Stimulated activated naive B cell treated with anti-CD40 and anti-IgM and Interleukin-4, amounts not matched to agents 10 μg/mL and 1 μg/mL and 100 μg/mL, for 72 hours (primary cell): Measurements from ENCODE around the gene CYP4A22.
"Not testable (repeated sequence)": the region's sequence is repeated elsewhere in the genome, so short reads cannot be mapped to it uniquely, and the experiment has no call there.

Source experiments
- ATAC-seq, 2 donors: fragments of 150-1000 bp; cut with Tn5 transposase; replicated peaks; 2 replicates each; pipeline ENCODE4 v1.10.0; 2021; ENCODE audit warnings: moderate library complexity in 1 of 2
- DNase-seq: peaks from one replicate; pipeline ENCODE4 v3.0.0; 2021
- H3K27ac Mint-ChIP-seq: one replicate; pipeline ENCODE4 v1.8.0; 2022; ENCODE audit warnings: mild to moderate bottlenecking, mixed read lengths
- H3K27me3 Mint-ChIP-seq, 2 donors: one replicate each; pipeline ENCODE4 v1.8.0; 2022; ENCODE audit warnings: mixed read lengths in 2 of 2
- H3K36me3 Mint-ChIP-seq, 2 donors: one replicate each; pipeline ENCODE4 v1.8.0; 2022; ENCODE audit warnings: mixed read lengths in 2 of 2, mild to moderate bottlenecking in 1 of 2
- H3K4me1 Mint-ChIP-seq, 2 donors: one replicate each; pipeline ENCODE4 v1.8.0; 2022; ENCODE audit warnings: mixed read lengths in 2 of 2, mild to moderate bottlenecking in 1 of 2
- H3K4me3 Mint-ChIP-seq, 2 donors: one replicate each; pipeline ENCODE4 v1.8.0; 2022; ENCODE audit warnings: mild to moderate bottlenecking in 2 of 2, mixed read lengths in 2 of 2, moderate library complexity in 1 of 2
- H3K9me3 Mint-ChIP-seq, 2 donors: one replicate each; pipeline ENCODE4 v1.8.0; 2022; ENCODE audit warnings: mixed read lengths in 2 of 2, mild to moderate bottlenecking in 1 of 2

The CYP4A22 gene

DNA sequence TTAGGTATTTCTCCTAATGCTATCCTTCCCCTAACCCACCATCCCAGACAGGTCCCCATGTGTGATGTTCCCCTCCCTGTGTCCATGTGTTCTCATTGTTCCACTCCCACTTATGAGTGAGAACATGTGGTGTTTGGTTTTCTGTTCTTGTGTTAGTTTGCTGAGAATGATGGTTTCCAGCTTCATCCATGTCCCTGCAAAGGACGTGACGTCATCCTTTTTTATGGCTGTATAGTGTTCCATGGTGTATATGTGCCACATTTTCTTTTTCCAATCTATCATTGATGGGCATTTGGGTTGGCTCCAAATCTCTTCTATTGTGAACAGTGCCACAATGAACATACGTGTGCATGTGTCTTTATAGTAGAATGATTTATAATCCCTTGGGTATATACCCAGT is 4.6 kb upstream of the CYP4A22 start:
- DNase-seq, ATAC-seq, H3K4me3 Mint-ChIP-seq, H3K36me3 Mint-ChIP-seq, H3K4me1 Mint-ChIP-seq, H3K9me3 Mint-ChIP-seq, H3K27ac Mint-ChIP-seq: not testable (repeated sequence)
- H3K27me3 Mint-ChIP-seq = peaks cover 10% of the 10 kb centered on the region in 2 donors

DNA sequence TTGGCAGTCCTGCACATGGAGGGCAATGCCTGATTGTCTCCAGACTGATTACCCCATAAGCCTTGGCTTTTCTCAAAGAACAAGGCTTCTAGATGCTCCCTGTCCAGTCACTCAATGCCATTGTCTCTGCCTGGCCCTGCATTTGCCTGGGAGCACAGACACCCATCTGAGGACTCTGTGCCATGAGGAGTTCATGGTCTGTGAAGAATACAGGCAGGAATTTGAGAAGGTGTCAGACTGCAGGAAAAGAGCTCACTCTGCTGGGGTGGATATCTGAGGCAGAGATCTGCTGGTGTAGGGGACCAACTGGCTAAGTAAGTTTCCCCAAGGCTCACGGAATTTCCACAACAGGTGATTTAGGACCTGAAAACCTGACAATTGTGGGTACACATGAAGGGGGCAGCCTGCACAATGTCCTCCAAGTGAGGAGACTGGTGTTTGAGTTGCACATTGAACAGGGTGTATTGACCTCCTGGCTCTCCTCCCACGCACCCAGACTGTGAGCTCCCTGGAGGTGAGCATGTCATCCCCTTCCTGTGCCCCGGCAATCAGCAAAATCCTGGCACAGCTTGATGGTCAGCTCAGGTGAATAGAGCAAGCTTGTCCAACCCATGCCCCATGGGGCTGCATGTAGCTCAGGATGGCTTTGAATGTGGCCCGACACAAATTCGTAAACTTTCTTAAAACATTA is 829 bp downstream of the CYP4A22 start:
- Mint-ChIP-seq H3K4me3 (no peak overlapping the region), H3K4me1 (no peaks in the 10 kb centered on the region), H3K27ac (no peak overlapping the region), H3K36me3 (no peaks in the 10 kb centered on the region), H3K27me3 (peaks cover 12% of the 10 kb centered on the region in 2 donors), H3K9me3 (peaks cover 0 to 1% of the 10 kb centered on the region in 2 donors)
- ATAC-seq = no peak
- DNase-seq = no peak

DNA sequence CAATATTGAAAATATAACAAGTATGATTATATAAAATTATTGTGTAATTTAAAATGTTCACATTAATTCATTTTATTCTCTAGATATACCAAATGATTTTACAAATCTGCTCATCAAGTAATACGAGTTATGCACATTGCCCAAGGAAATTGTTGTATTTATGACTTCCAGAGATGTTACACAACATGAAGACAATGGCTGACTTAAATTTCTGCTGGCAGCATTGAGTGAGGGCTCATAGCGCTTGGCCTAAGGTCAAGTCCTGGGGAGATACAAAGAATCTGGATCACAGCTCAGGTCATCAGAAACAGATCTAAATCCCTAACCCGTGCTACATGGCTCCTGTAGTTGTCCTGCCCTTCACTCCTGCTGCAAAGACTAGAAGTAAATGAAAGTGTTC is 3.1 kb downstream of the CYP4A22 start:
- peaks cover 10 to 12% of the 10 kb centered on the region in 2 donors for H3K27me3 Mint-ChIP-seq

DNA sequence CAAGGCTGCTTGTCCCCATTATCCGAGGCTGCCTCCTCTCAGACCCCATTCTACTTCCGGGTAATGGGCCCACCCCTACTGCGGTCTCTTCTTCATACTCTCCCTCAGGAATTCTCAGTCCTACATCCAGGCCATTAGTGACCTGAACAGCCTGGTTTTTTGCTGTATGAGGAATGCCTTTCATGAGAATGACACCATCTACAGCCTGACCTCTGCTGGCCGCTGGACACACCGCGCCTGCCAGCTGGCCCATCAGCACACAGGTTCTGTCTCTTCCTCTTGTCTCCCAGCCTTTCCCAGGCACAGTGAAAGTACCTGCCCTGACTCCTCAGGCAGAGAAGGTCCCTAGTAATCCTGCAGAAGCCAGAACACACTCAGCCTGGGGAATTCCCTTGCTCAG is 6.4 kb downstream of the CYP4A22 start:
- DNase-seq, H3K9me3 Mint-ChIP-seq, H3K4me3 Mint-ChIP-seq, H3K36me3 Mint-ChIP-seq, H3K27ac Mint-ChIP-seq, H3K4me1 Mint-ChIP-seq, ATAC-seq: not testable (repeated sequence)
- H3K27me3 Mint-ChIP-seq = peaks cover 24 to 25% of the 10 kb centered on the region in 2 donors

More for the DNA sequence above, 3.1 kb downstream of the CYP4A22 start:
- H3K27ac Mint-ChIP-seq, H3K4me3 Mint-ChIP-seq, DNase-seq, H3K36me3 Mint-ChIP-seq, H3K4me1 Mint-ChIP-seq, H3K9me3 Mint-ChIP-seq, ATAC-seq: not testable (repeated sequence)

DNA sequence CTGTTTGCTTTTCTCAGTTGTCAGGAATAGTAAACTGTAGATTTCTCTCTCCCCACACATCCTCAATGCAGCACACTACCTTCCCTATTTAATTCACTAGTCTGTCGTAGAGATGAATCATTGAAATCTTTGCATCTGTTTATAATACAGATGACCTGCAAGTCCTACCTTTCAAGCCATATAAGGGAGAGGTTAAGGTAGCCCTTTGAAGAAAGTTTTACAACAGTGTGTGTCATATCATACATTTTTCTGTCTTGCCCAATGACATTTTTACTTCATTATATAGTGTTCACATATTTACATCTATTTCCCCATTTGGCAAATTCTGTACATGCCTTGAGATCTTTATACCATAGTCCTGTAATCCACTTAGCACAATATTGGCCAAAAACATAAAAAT is 9.3 kb downstream of the CYP4A22 start:
- not testable (repeated sequence) for H3K4me1 Mint-ChIP-seq, ATAC-seq, H3K9me3 Mint-ChIP-seq, H3K36me3 Mint-ChIP-seq, H3K4me3 Mint-ChIP-seq, H3K27ac Mint-ChIP-seq, DNase-seq
- H3K27me3 Mint-ChIP-seq = peaks cover 30 to 44% of the 10 kb centered on the region in 2 donors

DNA sequence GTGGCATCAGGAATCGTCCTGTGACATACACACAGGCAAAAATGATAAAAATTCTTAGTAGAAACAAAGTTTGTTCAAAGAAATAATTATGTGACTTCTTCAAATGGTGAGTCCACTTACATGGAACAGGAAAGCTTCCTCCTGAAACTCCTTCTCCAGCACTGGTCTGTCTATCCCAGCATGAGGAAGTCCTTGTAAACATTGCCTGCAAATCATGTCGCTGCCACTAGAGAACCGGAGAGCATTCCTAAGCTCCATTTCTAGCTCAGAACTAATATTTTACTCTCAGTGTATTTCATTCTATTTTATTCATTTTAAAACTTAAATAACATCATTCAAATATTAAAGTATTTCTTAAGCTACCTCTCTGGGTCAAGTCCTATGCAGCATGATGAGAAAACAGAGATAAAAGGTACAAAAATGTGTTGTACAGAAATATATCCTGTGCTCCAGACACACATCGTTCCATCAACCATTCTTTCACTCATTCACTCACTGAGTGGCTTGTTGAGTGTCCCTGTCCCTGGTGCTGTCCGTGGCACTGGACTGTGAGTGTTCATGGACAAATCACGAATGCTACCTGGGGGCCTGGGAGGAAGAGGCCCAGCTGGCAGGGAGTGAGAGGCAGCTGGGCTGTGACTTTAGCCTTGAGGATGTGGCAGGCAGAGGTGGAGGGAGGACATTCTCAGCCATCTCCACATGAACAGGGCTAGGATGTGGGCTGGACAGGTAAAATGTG is 10.0 kb downstream of the CYP4A22 start:
- Mint-ChIP-seq H3K27ac (no peak overlapping the region), H3K9me3 (no peaks in the 10 kb centered on the region), H3K4me1 (no peaks in the 10 kb centered on the region), H3K4me3 (no peak overlapping the region), H3K27me3 (peaks cover 28 to 37% of the 10 kb centered on the region in 2 donors), H3K36me3 (no peaks in the 10 kb centered on the region)
- ATAC-seq (no peak), DNase-seq (no peak)

DNA sequence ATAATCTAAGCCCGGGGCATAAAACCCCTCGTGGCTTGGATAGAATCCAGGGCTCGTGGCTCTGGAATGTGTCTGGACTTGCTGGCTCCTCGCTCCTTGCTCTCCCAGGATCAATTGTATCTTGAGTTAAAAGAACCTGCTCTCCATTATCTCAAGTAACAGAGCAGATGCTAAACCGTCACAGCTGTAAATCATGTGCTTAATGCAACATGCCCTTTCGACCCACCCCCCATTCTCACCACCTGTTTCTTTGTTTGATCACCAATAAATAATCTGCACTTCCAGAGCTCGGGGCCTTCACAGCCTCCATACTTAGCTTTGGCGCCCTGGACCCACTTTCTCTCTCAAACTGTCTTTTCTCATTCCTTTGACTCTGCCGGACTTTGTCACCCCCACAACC is 11.9 kb downstream of the CYP4A22 start:
- not testable (repeated sequence) for H3K4me3 Mint-ChIP-seq, ATAC-seq, H3K27ac Mint-ChIP-seq, H3K4me1 Mint-ChIP-seq, H3K9me3 Mint-ChIP-seq, H3K36me3 Mint-ChIP-seq, DNase-seq
- H3K27me3 Mint-ChIP-seq = peaks cover 31 to 35% of the 10 kb centered on the region in 2 donors

DNA sequence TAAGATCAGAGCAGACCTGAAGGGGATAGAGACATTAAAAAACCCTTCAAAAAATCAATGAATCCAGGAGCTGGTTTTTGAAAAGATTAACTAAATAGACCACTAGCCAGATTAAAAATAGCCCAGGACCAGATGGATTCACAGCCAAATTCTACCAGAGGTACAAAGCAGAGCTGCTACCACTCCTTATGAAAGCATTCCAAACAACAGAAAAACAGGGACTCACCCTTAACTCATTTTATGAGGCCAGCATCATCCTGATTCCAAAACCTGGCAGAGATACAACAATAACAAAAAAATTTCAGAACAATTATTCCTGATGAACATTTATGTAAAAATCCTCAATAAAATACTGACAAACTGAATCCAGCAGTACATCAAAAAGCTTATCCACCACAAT is 19.2 kb downstream of the CYP4A22 start:
- H3K4me1 Mint-ChIP-seq, H3K36me3 Mint-ChIP-seq, DNase-seq, H3K27ac Mint-ChIP-seq, H3K4me3 Mint-ChIP-seq, ATAC-seq: not testable (repeated sequence)
- H3K27me3 Mint-ChIP-seq = peaks cover 24 to 33% of the 10 kb centered on the region in 2 donors
- H3K9me3 Mint-ChIP-seq = peaks cover 17 to 20% of the 10 kb centered on the region in 2 donors

DNA sequence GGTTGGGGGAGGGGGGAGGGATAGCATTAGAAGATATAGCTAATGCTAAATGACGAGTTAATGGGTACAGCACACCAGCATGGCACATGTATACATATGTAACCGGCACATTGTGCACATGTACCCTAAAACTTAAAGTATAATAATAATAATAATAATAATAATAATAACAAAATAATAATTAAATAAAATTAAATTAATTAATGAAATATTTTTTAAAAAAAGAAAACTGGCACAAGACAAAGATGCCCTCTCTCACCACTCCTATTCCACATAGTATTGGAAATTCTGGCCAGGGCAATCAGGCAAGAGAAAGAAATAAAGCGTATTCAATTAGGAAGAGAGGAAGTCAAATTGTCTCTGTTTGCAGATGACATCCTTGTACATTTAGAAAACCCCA is 20.7 kb downstream of the CYP4A22 start:
- peaks cover 33 to 37% of the 10 kb centered on the region in 2 donors for H3K27me3 Mint-ChIP-seq
- peaks cover 19 to 20% of the 10 kb centered on the region in 2 donors for H3K9me3 Mint-ChIP-seq
- not testable (repeated sequence) for H3K36me3 Mint-ChIP-seq, DNase-seq, H3K4me1 Mint-ChIP-seq, ATAC-seq, H3K27ac Mint-ChIP-seq, H3K4me3 Mint-ChIP-seq

DNA sequence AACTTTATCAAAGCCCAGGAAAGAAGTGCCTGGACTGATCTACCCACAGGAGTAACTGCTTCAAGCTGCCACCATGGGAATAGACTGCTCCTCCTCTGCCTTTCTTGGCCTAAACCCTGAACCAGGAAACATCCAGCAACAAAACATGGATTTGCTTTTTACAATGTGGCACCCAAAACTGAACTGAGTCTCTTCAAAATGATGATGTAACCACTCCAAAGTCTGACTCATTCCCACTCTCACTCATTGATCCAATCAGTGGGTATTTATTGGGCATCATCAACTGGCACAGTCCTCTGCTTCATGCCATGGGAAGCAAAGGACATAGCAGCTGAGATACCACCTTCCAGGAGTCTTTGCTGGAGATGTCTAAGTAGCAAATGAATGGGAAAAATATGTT is 23.5 kb downstream of the CYP4A22 start:
- no peak for ATAC-seq
- Mint-ChIP-seq H3K27ac (no peak overlapping the region), H3K27me3 (peaks cover 24 to 39% of the 10 kb centered on the region in 2 donors), H3K9me3 (peaks cover 4 to 14% of the 10 kb centered on the region in 2 donors), H3K36me3 (peaks cover 0 to 4% of the 10 kb centered on the region in 2 donors), H3K4me3 (no peak overlapping the region), H3K4me1 (no peaks in the 10 kb centered on the region)
- no peak for DNase-seq

DNA sequence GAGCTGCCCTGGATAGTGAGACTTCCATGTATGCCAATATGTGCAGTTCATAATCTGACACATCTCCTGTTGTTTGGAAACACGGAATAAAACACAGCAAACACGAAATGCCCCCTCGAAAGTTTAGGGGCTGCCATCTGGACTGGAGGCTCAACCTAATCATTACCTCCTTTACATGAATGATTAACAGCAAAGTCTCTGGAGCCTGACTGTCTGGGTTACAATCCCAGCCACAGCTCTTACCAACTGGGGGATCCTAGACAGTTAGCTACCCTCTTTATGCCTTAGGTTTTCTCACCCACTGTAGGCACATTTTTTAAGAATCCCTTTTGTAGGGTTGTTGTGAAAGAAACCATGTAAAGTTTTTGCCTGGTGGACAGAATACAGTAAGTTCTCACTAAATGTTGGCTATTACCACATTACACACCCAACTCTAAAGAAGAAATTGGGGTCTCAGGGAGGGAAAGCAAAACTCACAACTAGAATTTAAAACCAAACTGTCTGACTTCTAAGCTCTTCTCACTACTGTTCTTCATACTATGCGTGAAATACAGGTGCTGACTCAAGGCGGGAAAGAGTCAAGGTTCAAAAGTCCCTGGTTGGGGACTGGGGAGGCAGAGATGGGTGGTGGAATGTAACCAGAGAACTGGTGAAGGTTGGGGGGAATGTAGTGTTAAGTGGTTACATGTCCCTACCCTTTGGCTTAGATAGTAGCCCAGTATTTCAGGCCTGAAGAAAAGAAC is 24.2 kb downstream of the CYP4A22 start:
- Mint-ChIP-seq H3K4me1 (no peaks in the 10 kb centered on the region), H3K27ac (no peak overlapping the region), H3K4me3 (no peak overlapping the region), H3K36me3 (no peaks in the 10 kb centered on the region), H3K9me3 (peaks cover 0 to 9% of the 10 kb centered on the region in 2 donors), H3K27me3 (peaks cover 22 to 38% of the 10 kb centered on the region in 2 donors)
- no peak for DNase-seq
- no peak for ATAC-seq

DNA sequence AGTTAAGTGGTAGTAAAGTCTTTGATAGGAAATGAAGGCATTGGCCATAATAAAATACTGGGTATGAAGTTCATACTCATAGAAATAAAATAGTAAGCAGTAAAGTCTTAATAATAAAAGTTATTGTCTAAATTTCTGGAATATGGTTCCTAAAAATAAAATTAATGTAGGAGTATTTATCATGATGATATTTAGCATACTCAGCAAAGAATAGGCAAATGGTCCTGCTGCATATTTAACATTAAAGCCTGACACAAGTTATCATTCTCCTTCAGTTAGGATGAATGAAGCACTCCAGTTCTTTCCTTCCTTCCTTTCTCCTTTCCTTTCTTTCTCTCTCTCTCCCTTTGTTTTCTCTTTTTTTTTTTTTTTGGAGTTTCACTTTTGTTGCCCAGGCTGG is 27.3 kb downstream of the CYP4A22 start:
- ATAC-seq = no peak
- DNase-seq = no peak
- Mint-ChIP-seq H3K27ac (no peak overlapping the region), H3K27me3 (peaks cover 44 to 59% of the 10 kb centered on the region in 2 donors), H3K36me3 (no peaks in the 10 kb centered on the region), H3K4me1 (no peaks in the 10 kb centered on the region), H3K9me3 (peaks cover 0 to 11% of the 10 kb centered on the region in 2 donors), H3K4me3 (no peak overlapping the region)

DNA sequence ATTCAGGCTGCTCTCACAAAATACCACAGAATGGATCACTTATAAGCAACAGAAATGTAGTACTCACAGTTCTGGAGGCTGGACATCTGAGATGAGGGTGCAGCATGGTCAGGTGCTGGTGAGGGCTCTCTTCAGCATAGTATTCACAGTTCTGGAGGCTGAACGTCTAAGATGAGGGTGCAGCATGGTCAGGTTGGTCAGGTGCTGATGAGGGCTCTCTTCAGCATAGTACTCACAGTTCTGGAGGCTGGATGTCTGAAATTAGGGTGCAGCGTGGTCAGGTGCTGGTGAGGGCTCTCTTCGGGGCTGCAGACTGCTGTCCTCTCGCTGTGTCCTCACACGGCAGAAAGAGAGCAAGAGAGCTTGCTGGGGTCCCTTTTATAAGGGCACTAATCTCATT is 35.5 kb downstream of the CYP4A22 start:
- no peak for DNase-seq
- no peaks in the 10 kb centered on the region for H3K36me3 Mint-ChIP-seq
- H3K27me3 Mint-ChIP-seq = peaks cover 30 to 52% of the 10 kb centered on the region in 2 donors
- H3K9me3 Mint-ChIP-seq = peaks cover 0 to 4% of the 10 kb centered on the region in 2 donors
- H3K4me3 Mint-ChIP-seq = no peak overlapping the region
- H3K4me1 Mint-ChIP-seq = peaks cover 3 to 7% of the 10 kb centered on the region in 2 donors
- no peak overlapping the region for H3K27ac Mint-ChIP-seq
- ATAC-seq = no peak

DNA sequence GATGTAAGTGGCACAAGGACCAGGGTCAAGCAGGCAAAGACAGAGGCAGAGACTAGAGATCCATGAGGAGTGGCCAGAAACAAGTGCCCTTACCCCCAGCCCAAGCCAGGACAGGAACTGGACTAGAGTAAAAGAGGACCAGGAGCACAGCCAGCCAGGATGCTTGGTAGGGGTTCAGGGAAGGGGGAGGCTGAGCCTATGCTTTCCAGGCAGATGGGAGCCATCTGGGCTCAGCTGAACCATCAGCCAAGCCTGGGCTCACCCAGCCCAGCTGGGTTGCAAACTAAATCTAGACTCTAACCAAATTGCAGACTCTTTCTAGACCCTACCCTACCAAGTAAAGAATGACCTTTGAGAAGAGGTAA is 37.4 kb downstream of the CYP4A22 start:
- no peak for ATAC-seq
- Mint-ChIP-seq H3K4me3 (no peak overlapping the region), H3K9me3 (peaks cover 0 to 4% of the 10 kb centered on the region in 2 donors), H3K27ac (no peak overlapping the region), H3K27me3 (peaks cover 31 to 58% of the 10 kb centered on the region in 2 donors), H3K4me1 (peaks cover 12 to 17% of the 10 kb centered on the region in 2 donors), H3K36me3 (no peaks in the 10 kb centered on the region)
- DNase-seq = no peak
